ENCODE measurements around the gene EPAS1. TPM values are rescaled to one million over a fixed set of nuclear protein-coding genes. Genes with fewer than 3 reads are reported as not detected.

The EPAS1 gene
- total and polyA plus RNA-seq, 9 of the 15 experiments (the other 6 are each of a cell fraction or from before 2014, with no cell fraction given) = 0.25 to 11.2 (median 4.1) TPM

DNA sequence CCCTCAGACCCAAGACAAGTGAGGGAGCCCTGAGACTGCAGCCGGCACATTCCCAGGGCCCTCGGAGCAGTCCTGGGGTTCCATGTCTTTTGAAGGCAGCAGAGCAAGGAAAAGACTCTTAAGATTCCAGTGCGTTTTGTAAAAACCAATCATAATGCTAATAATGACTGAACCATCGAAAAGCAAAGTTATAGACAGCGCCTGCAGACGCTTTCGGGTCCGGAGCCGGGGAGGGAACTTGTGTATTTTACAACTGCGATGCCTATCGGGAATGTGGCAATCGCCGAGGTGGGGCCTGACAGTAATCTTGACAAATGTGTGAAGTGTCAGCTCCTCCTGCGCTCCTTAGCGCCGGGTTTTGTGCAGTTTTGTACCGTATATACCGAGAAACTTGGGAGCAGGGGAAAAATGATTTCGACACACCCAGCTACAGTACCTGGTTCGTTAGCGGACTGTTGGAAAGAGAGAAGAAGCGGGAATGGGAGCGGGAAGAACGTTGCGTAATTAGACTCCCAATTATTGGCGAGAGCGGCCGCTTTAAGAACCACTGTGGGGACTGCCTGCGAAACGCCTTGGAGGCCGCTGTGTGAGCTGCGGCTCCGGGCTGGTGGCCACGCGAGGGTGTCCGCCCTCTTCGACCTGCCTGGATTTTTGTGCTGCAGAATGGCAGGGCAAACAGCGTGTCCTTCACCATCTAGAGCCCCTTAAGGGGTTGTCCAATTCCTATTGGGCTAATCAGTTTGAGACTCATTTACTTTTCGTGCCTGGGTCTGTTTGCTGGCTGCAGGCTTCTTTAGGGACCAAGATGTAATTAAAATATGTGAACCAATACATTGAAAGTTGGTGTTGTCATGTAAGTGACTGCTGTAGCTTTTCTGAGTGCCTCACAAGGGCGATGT, 2.4 kb downstream of the EPAS1 start (continued):
- TF ChIP-seq, protein P1, sequence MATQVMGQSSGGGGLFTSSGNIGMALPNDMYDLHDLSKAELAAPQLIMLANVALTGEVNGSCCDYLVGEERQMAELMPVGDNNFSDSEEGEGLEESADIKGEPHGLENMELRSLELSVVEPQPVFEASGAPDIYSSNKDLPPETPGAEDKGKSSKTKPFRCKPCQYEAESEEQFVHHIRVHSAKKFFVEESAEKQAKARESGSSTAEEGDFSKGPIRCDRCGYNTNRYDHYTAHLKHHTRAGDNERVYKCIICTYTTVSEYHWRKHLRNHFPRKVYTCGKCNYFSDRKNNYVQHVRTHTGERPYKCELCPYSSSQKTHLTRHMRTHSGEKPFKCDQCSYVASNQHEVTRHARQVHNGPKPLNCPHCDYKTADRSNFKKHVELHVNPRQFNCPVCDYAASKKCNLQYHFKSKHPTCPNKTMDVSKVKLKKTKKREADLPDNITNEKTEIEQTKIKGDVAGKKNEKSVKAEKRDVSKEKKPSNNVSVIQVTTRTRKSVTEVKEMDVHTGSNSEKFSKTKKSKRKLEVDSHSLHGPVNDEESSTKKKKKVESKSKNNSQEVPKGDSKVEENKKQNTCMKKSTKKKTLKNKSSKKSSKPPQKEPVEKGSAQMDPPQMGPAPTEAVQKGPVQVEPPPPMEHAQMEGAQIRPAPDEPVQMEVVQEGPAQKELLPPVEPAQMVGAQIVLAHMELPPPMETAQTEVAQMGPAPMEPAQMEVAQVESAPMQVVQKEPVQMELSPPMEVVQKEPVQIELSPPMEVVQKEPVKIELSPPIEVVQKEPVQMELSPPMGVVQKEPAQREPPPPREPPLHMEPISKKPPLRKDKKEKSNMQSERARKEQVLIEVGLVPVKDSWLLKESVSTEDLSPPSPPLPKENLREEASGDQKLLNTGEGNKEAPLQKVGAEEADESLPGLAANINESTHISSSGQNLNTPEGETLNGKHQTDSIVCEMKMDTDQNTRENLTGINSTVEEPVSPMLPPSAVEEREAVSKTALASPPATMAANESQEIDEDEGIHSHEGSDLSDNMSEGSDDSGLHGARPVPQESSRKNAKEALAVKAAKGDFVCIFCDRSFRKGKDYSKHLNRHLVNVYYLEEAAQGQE (IDR thresholded peaks at IDR 0.05; ENCODE audit: borderline replicate concordance) = peak; percentile 30; the same call in 1 of the 2 replicates
- TF ChIP-seq, protein P1 (CRISPR knock-in tag; IDR thresholded peaks at IDR 0.05; ENCODE audit: low read depth) = no peak
- TF ChIP-seq, protein P2, sequence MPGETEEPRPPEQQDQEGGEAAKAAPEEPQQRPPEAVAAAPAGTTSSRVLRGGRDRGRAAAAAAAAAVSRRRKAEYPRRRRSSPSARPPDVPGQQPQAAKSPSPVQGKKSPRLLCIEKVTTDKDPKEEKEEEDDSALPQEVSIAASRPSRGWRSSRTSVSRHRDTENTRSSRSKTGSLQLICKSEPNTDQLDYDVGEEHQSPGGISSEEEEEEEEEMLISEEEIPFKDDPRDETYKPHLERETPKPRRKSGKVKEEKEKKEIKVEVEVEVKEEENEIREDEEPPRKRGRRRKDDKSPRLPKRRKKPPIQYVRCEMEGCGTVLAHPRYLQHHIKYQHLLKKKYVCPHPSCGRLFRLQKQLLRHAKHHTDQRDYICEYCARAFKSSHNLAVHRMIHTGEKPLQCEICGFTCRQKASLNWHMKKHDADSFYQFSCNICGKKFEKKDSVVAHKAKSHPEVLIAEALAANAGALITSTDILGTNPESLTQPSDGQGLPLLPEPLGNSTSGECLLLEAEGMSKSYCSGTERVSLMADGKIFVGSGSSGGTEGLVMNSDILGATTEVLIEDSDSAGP (CRISPR knock-in tag; IDR thresholded peaks at IDR 0.05) = peak; percentile 87
- TF ChIP-seq ASH1L (IDR thresholded peaks at IDR 0.05; ENCODE audit: borderline replicate concordance, low read depth, partially characterized antibody) (no peak), ZNF696 (CRISPR knock-in tag; conservative IDR thresholded peaks at IDR 0.05) (no peak), ZNF584 (CRISPR knock-in tag; IDR thresholded peaks at IDR 0.05; ENCODE audit: low read depth) (0 out of 2 replicates have a peak, but pooled peaks have one; percentile 53), ATF1 (CRISPR knock-in tag; IDR thresholded peaks at IDR 0.05) (no peak), ATF1 (tag; IDR thresholded peaks at IDR 0.05) (peak; percentile 8; the same call in 1 of the 2 replicates)
